Chondrocyte (in vitro differentiated cells): Measurements from ENCODE around the gene F5. TPM values are rescaled to one million over a fixed set of nuclear protein-coding genes. Genes with fewer than 3 reads are reported as not detected.
"Not testable (repeated sequence)": the region's sequence is repeated elsewhere in the genome, so short reads cannot be mapped to it uniquely, and the experiment has no call there.

ENCODE experiments used
- DNase-seq: peaks from one replicate; pipeline ENCODE4 v3.0.0; 2021; ENCODE audit warnings: mixed read lengths, low spot score
- H3K27ac Mint-ChIP-seq: one replicate; pipeline ENCODE4 v1.8.0; 2021; ENCODE audit warnings: mild to moderate bottlenecking, moderate library complexity, mixed read lengths; ENCODE audit not compliant: unreplicated experiment
- H3K27me3 Mint-ChIP-seq: 2 replicates; pipeline ENCODE4 v1.8.0; 2021; ENCODE audit warnings: low read depth, mixed read lengths
- H3K36me3 Mint-ChIP-seq: 2 replicates; pipeline ENCODE4 v1.8.0; 2021; ENCODE audit warnings: low read depth, mixed read lengths
- H3K4me1 Mint-ChIP-seq: 2 replicates; pipeline ENCODE4 v1.8.0; 2021; ENCODE audit warnings: low read depth, mild to moderate bottlenecking, mixed read lengths
- H3K4me3 Mint-ChIP-seq: one replicate; pipeline ENCODE4 v1.8.0; 2021; ENCODE audit warnings: mild to moderate bottlenecking, moderate library complexity, mixed read lengths; ENCODE audit not compliant: unreplicated experiment
- H3K9me3 Mint-ChIP-seq: 2 replicates; pipeline ENCODE4 v1.8.0; 2021; ENCODE audit warnings: low read depth, mixed read lengths
- CTCF ChIP-seq: fragments of 200-600 bp; sonication (generic); IDR thresholded peaks from 2 replicates; pipeline ENCODE4 v1.5.0; 2021; ENCODE audit warnings: antibody characterized with exemption, mild to moderate bottlenecking, moderate library complexity
- total RNA-seq: library from RNA; stranded (reverse); gene quantifications from 3 replicates; pipeline ENCODE4 v1.2.1, GENCODE V29; 2021

Gene F5
- total RNA-seq, 1 donor from 2014 or later, result not detected

- H3K9me3 Mint-ChIP-seq, result no peaks in the 10 kb centered on the region
- DNase-seq, result no peak
- H3K4me1 Mint-ChIP-seq, result no peaks in the 10 kb centered on the region
- H3K27me3 Mint-ChIP-seq, result peaks cover 39% of the 10 kb centered on the region
- H3K4me3 Mint-ChIP-seq, result no peak overlapping the region
- no peak overlapping the region for H3K27ac Mint-ChIP-seq
- no peak for TF ChIP-seq CTCF
- H3K36me3 Mint-ChIP-seq, result no peaks in the 10 kb centered on the region
Observed at GRCh38 chr1:169545472-169545871, 40.8 kb downstream of the F5 start.

- Mint-ChIP-seq H3K4me3 (no peak overlapping the region), H3K9me3 (no peaks in the 10 kb centered on the region), H3K27me3 (peaks cover 24% of the 10 kb centered on the region), H3K27ac (no peak overlapping the region), H3K36me3 (no peaks in the 10 kb centered on the region), H3K4me1 (peaks cover 5% of the 10 kb centered on the region)
- no peak for TF ChIP-seq CTCF
- DNase-seq, result no peak
Observed at GRCh38 chr1:169538998-169539871, 47.0 kb downstream of the F5 start.

GRCh38 chr1:169534653-169535052, 51.6 kb downstream of the F5 start:
- H3K27ac Mint-ChIP-seq, result no peak overlapping the region
- H3K36me3 Mint-ChIP-seq, result no peaks in the 10 kb centered on the region
- peaks cover 5% of the 10 kb centered on the region for H3K4me1 Mint-ChIP-seq
- no peaks in the 10 kb centered on the region for H3K9me3 Mint-ChIP-seq
- TF ChIP-seq CTCF, result no peak
- no peak overlapping the region for H3K4me3 Mint-ChIP-seq
- DNase-seq, result no peak
- peaks cover 34% of the 10 kb centered on the region for H3K27me3 Mint-ChIP-seq

- H3K4me1 Mint-ChIP-seq, H3K9me3 Mint-ChIP-seq, H3K4me3 Mint-ChIP-seq, H3K36me3 Mint-ChIP-seq, DNase-seq, H3K27ac Mint-ChIP-seq: not testable (repeated sequence)
- peaks cover 34% of the 10 kb centered on the region for H3K27me3 Mint-ChIP-seq
Observed at GRCh38 chr1:169533528-169534190, 52.6 kb downstream of the F5 start.

- H3K4me3 Mint-ChIP-seq, result no peak overlapping the region
Observed at GRCh38 chr1:169530448-169530847, 55.8 kb downstream of the F5 start.

More at GRCh38 chr1:169530448-169530847, 55.8 kb downstream of the F5 start:
- TF ChIP-seq CTCF, result no peak
- Mint-ChIP-seq H3K4me1 (peaks cover 2% of the 10 kb centered on the region), H3K36me3 (no peaks in the 10 kb centered on the region), H3K9me3 (no peaks in the 10 kb centered on the region), H3K27ac (no peak overlapping the region), H3K27me3 (peaks cover 32% of the 10 kb centered on the region)
- no peak for DNase-seq
